K562 (cell line): Measurements from ENCODE around the gene FAM204A. TPM values are rescaled to one million over a fixed set of nuclear protein-coding genes. Genes with fewer than 3 reads are reported as not detected.

Experiments used
- ATAC-seq: fragments of 200-7000 bp; cut with Tn5 transposase; 3 replicates; pipeline ENCODE4 v1.9.1; 2020; ENCODE audit warnings: moderate library complexity
- BruUV-seq: library from RNA; stranded (reverse); fragments of 400-500 nt; replicated peaks from 2 replicates; lab custom pipeline; 2021; lab: Mats Ljungman, UMichigan
- CTCF ChIA-PET: fragments of 300-600 bp; formaldehyde crosslinking; extraction: SDS; loops from one replicate; lab custom pipeline; 2021; ENCODE audit warnings: low intra/inter-chr PET ratio; lab: Yijun Ruan, JAX
- POLR2A ChIA-PET: fragments of 300-600, 350-650 bp; sonication (Branson Sonifier 250); formaldehyde crosslinking; extraction: SDS; loops from one replicate; lab custom pipeline; 2021; ENCODE audit warnings: antibody characterized with exemption, inconsistent platforms; lab: Yijun Ruan, JAX
- DNase-seq, 4 experiments: peaks; one replicate each; pipeline versions ENCODE4 v3.0.0 to v3.0.0-alpha.2; 2011 to 2018; ENCODE audit warnings: low spot score in 3 of 4, mixed read lengths in 3 of 4; ENCODE audit errors: extremely low read depth in 1 of 4
- FAIRE-seq: peaks from 2 replicates; lab custom pipeline; 2011; peaks lifted over from hg19 to GRCh38; lab: Jason Lieb, UNC
- H2AFZ ChIP-seq: 2 replicates; pipeline ENCODE4 v1.6.0; 2011; ENCODE audit warnings: low read depth, low read length, control low read depth, inconsistent platforms
- H3K27ac ChIP-seq: fragments of 200-600 bp; 3 replicates; pipeline ENCODE4 v1.8.0; 2011; ENCODE audit warnings: low read depth, mild to moderate bottlenecking, control low read depth, inconsistent platforms, low read length, moderate library complexity, mixed read lengths; ENCODE audit errors: extremely low read depth
- H3K27me3 ChIP-seq, 2 experiments: fragments of 300-600 bp in 1 of 2; 2 replicates in 1 of 2; 3 replicates in 1 of 2; pipeline versions ENCODE4 v1.6.0 to v1.8.0; 2011; ENCODE audit warnings: inconsistent platforms in 2 of 2, low read length in 2 of 2, mild to moderate bottlenecking in 1 of 2, mixed read lengths in 1 of 2, moderate library complexity in 1 of 2; ENCODE audit not compliant: control insufficient read depth in 2 of 2, insufficient read depth in 2 of 2
- H3K36me3 ChIP-seq: fragments of 300-600 bp; 3 replicates; pipeline ENCODE4 v1.8.0; 2011; ENCODE audit warnings: mild to moderate bottlenecking, low read length, inconsistent platforms; ENCODE audit not compliant: control insufficient read depth, insufficient read depth
- H3K4me1 ChIP-seq, 2 experiments: fragments of 200-600 bp in 1 of 2; replicated peaks in 1 of 2; 2 replicates in 1 of 2; 3 replicates in 1 of 2; pipeline versions ENCODE4 v1.5.1 to v1.8.0; 2011; ENCODE audit warnings: inconsistent platforms in 2 of 2, low read length in 2 of 2, mild to moderate bottlenecking in 1 of 2, mixed read lengths in 1 of 2, moderate library complexity in 1 of 2; ENCODE audit not compliant: control insufficient read depth in 2 of 2, insufficient read depth in 2 of 2
- H3K4me2 ChIP-seq: 2 replicates; pipeline ENCODE4 v1.6.1; 2011; ENCODE audit warnings: low read length, control low read depth, inconsistent platforms, mixed read lengths; ENCODE audit not compliant: insufficient read depth
- H3K4me3 ChIP-seq: fragments of 200-600 bp; sonication (generic), shearing (Covaris generic); 2 replicates; pipeline ENCODE4 v1.5.1; 2016; ENCODE audit warnings: control low read depth, inconsistent platforms
- H3K79me2 ChIP-seq: fragments of 200-600 bp; 3 replicates; pipeline ENCODE4 v1.8.0; 2011; ENCODE audit warnings: low read length, inconsistent platforms; ENCODE audit not compliant: control insufficient read depth, insufficient read depth
- H3K9ac ChIP-seq, 2 experiments: 2 replicates each; pipeline versions ENCODE4 v1.6.0 to v1.6.1; 2011; ENCODE audit warnings: low read depth in 2 of 2, low read length in 2 of 2, control low read depth in 1 of 2, inconsistent platforms in 1 of 2, mild to moderate bottlenecking in 1 of 2, mixed read lengths in 1 of 2; ENCODE audit not compliant: insufficient read depth in 1 of 2
- H3K9me1 ChIP-seq: one replicate; pipeline ENCODE4 v1.6.0; 2011; ENCODE audit warnings: inconsistent platforms, mild to moderate bottlenecking, low read length, moderate library complexity; ENCODE audit not compliant: control insufficient read depth, insufficient read depth
- H3K9me3 ChIP-seq: replicated peaks from 2 replicates; pipeline ENCODE4 v1.5.1; 2011; ENCODE audit warnings: low read depth, low read length, inconsistent platforms; ENCODE audit not compliant: control insufficient read depth, insufficient read depth
- H4K20me1 ChIP-seq: replicated peaks from 2 replicates; pipeline ENCODE4 v1.6.1; 2011; ENCODE audit warnings: low read length, inconsistent platforms, mixed read lengths; ENCODE audit not compliant: control insufficient read depth, insufficient read depth
- ARID2 ChIP-seq: fragments of 450-650 bp; IDR thresholded peaks from 2 replicates; pipeline ENCODE4 v1.6.1; 2017; ENCODE audit warnings: antibody characterized with exemption, mild to moderate bottlenecking
- BRD9 ChIP-seq: fragments of 450-650 bp; IDR thresholded peaks from 2 replicates; pipeline ENCODE4 v1.6.1; 2018; ENCODE audit warnings: low read depth; ENCODE audit not compliant: partially characterized antibody
- CREBBP ChIP-seq: IDR thresholded peaks from one replicate; pipeline ENCODE4 v1.6.1; 2012; ENCODE audit warnings: low read depth, mild to moderate bottlenecking, control low read depth, inconsistent platforms, low read length
- ESRRB ChIP-seq: fragments of 250-450 bp; sonication (Bioruptor Pico); IDR thresholded peaks from 2 replicates; pipeline ENCODE4 v1.5.0; 2020; ENCODE audit warnings: mild to moderate bottlenecking, moderate library complexity, borderline replicate concordance
- HMG20B ChIP-seq: fragments of 250-450 bp; sonication (Bioruptor Pico); IDR thresholded peaks from 2 replicates; pipeline ENCODE4 v1.5.0; 2021; ENCODE audit warnings: mild to moderate bottlenecking
- HNRNPUL1 ChIP-seq: fragments of 200-400 bp; formaldehyde crosslinking; IDR thresholded peaks from 2 replicates; pipeline ENCODE4 v1.6.1; 2017; ENCODE audit warnings: low read length
- MAFF ChIP-seq: IDR thresholded peaks from 2 replicates; pipeline ENCODE4 v1.6.1; 2012; ENCODE audit warnings: low read length, improper control_type of control experiment
- MCM5 ChIP-seq: fragments of 450-650 bp; IDR thresholded peaks from 2 replicates; pipeline ENCODE4 v1.6.1; 2016; ENCODE audit warnings: low read depth
- NUFIP1 ChIP-seq: fragments of 450-650 bp; IDR thresholded peaks from 2 replicates; pipeline ENCODE4 v1.6.1; 2018; ENCODE audit not compliant: partially characterized antibody
- POU5F1 ChIP-seq: fragments of 150-350 bp; IDR thresholded peaks from 2 replicates; pipeline ENCODE4 v1.6.1; 2014; ENCODE audit warnings: borderline replicate concordance, low read length, low read depth, mild to moderate bottlenecking; ENCODE audit not compliant: partially characterized antibody
- TRIM24 ChIP-seq, 2 experiments: fragments of 450-650 bp; IDR thresholded peaks; 2 replicates each; pipeline ENCODE4 v1.6.1; 2016
- ZNF140 ChIP-seq: fragments of 250-450 bp; sonication (Bioruptor Pico); IDR thresholded peaks from 2 replicates; pipeline ENCODE4 v1.8.0; 2021; ENCODE audit warnings: moderate library complexity, mild to moderate bottlenecking, inconsistent platforms
- ZNF239 ChIP-seq: fragments of 250-450 bp; sonication (Bioruptor Pico); IDR thresholded peaks from 2 replicates; pipeline ENCODE4 v1.4.0; 2020; ENCODE audit warnings: mild to moderate bottlenecking
- WGBS: fragments of 100-300 bp; shearing (Covaris generic); methylation state at CpG from one replicate; pipeline ENCODE4 v1.1.6; 2016; ENCODE audit warnings: low coverage, mixed read lengths; ENCODE audit not compliant: insufficient coverage; ENCODE audit errors: missing lambda C conversion rate; 5-methylcytosine and 5-hydroxymethylcytosine counted together
- in situ Hi-C: fragments of 300-500 bp; cut with MboI; formaldehyde crosslinking; loops from 4 replicates; pipeline ENCODE4 v1.15.0; 2018; ENCODE audit warnings: inconsistent platforms, mixed read lengths
- intact Hi-C: fragments of 100-400 bp; cut with micrococcal nuclease; formaldehyde crosslinking; loops from 2 replicates; pipeline ENCODE4 v1.14.2; 2022
- polyA plus RNA-seq, 8 experiments: library from polyadenylated mRNA; depleted of rRNA in 4 of 8; stranded (reverse) in 5 of 8; unstranded in 3 of 8; fragments of >200 nt; fragmentation: Nextera tagmentation in 2 of 8; fragmentation: Illumina TruSeq in 1 of 8; extraction: Ambion mirVana in 2 of 8; extraction: Trizol in 1 of 8; gene quantifications; 2 replicates each; pipeline versions ENCODE4 v1.2.1 to v1.2.3, GENCODE V29; 2011 to 2014; ENCODE audit warnings: inconsistent platforms in 1 of 8, missing spikeins in 1 of 8
- total RNA-seq, 7 experiments: library from RNA; depleted of rRNA in 6 of 7; stranded (reverse); fragments of >200 nt in 6 of 7; fragmentation: Illumina TruSeq in 2 of 7; extraction: Trizol in 2 of 7; gene quantifications; 2 replicates each; pipeline versions ENCODE4 v1.2.1 to v1.2.3, GENCODE V29; 2011 to 2021; ENCODE audit warnings: low replicate concordance in 1 of 7
- TF ChIP-seq, protein P1 (sequence below): fragments of 250-450 bp; sonication (Bioruptor Pico); IDR thresholded peaks from 2 replicates; pipeline ENCODE4 v1.5.0; 2021; ENCODE audit warnings: mild to moderate bottlenecking, moderate library complexity
- TF ChIP-seq, protein P2 (sequence below): sonication (generic); formaldehyde crosslinking; IDR thresholded peaks from 2 replicates; pipeline ENCODE4 v1.8.1; 2022; ENCODE audit warnings: missing genetic modification reagents

Gene FAM204A
- total and polyA plus RNA-seq, 9 of the 15 experiments (the other 6 are each of a cell fraction or from before 2014, with no cell fraction given), result 29.0 to 64.5 (median 44.9) TPM

DNA sequence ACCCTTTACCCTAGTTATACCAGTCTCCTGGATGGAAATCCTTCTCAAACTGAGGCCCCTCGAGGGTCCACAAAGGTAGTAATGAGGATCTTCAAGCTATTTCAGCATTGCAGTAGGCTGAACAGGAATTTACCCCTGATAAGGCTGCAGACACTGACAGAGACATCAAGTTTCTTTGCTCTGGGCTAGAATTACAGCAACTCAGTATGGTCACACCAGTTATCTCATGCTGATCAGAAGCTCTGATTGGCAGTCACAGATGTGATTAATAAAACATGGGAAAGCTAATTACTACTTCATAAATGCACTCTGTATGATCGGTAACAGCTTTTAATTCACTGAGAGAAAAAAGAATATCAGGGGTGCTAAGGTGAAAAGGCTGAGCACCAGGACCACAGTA, 30.6 kb downstream of the FAM204A start (continued):
- TF ChIP-seq, protein P1, sequence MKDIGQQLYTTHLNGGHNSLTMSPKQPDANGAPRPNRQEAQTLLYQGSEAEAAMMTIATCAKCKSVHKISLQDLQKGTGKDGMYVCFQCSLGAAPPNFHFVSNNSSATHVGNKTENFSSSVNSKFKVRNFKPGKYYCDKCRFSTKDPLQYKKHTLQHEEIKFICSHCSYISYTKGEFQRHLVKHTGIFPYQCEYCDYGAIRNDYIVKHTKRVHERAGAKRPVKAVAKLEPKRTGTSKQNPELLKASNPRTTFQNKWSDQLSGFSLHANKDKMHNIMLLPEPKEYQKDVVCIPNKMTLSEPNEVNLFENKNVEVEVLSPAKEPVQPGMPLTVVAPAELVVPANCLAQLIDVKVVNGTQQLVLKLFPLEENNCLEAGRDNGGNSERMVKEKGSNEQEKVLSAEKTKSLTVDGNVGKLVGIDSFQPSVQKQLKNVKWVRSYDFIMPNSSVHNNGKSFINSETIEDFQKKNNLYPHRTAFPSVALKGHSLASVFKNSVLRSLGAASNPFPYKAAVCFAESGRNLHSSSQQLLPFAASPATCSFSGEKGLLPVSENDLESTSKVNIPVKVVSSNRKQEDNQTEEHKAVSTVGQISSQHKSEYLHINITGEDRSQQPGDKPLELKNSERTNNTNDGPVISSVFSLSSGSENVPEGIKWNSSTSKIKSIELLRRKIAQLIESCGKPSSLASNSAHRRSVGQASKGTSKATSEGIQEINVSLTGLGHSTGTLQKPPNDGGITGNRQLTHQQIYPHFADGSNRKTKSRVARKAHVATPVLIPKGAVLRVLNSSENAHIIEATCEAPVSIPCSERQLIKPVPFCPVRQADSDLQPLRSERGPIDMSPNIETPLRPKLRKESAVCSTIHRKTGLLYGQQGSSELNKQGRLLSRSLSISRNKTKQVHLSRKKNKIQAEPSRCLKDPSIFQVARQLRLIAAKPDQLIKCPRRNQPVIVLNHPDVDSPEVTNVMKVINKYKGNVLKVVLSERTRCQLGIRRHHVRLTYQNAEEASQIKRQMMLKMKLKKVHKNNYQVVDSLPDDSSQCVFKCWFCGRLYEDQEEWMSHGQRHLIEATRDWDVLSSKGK (CRISPR knock-in tag), result no peak
- no peak for TF ChIP-seq HNRNPUL1
- no peak for TF ChIP-seq TRIM24 (IDR thresholded peaks at IDR 0.05)
- TF ChIP-seq ZNF140, result no peak
- no peak for TF ChIP-seq NUFIP1
- TF ChIP-seq MAFF, result no peak
- TF ChIP-seq MCM5, result no peak
- no peak for TF ChIP-seq ARID2

DNA sequence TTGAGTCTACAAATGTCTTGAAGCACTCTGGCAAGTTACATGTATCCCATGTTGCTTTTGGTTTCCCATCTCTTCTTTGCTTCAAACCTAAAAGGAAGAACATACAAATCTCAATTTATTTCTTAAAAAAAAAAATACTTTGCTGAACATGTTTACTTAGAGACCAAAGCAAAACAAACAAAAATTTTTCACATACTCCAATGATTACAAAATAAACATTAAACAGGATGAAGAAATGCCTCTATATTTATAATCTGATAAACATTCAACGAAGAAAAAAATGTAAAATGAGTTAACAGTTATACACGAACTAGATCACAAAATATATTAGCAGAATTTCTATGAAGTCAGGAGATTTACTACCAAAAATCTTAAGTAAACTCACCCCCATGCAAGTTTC, 31.3 kb downstream of the FAM204A start:
- H3K79me2 ChIP-seq, result no peaks in the 10 kb centered on the region
- no peaks in the 10 kb centered on the region for H4K20me1 ChIP-seq
- H3K9me3 ChIP-seq, result no peaks in the 10 kb centered on the region
- in situ Hi-C loops, result no loop called here
- H3K4me3 ChIP-seq, result no peak overlapping the region
- ATAC-seq (no peak), FAIRE-seq (no peak), DNase-seq (no peak)
- no peaks in the 10 kb centered on the region for H3K27me3 ChIP-seq
- 58% methylated on average over 2 of the region's 2 CpGs for WGBS
- ChIA-PET CTCF (no interaction called here), POLR2A (no interaction called here)
- H3K27ac ChIP-seq, result no peak overlapping the region
- H3K9ac ChIP-seq, result no peak overlapping the region
- peaks cover 40% of the 10 kb centered on the region; the same call in 2 of the 3 replicates for H3K36me3 ChIP-seq
- no peaks in the 10 kb centered on the region for H3K9me1 ChIP-seq
- H3K4me1 ChIP-seq, result no peaks in the 10 kb centered on the region
- BruUV-seq, result no TSS peak
- H2AFZ ChIP-seq, result no peak overlapping the region
- intact Hi-C loops, result loop anchor here (10.0 kb wide), 1 partner anchor 234 kb away; no protein-coding TSS in a partner anchor
- no peak overlapping the region for H3K4me2 ChIP-seq
- no peak for TF ChIP-seq HMG20B (CRISPR knock-in tag)
- TF ChIP-seq, protein P2, sequence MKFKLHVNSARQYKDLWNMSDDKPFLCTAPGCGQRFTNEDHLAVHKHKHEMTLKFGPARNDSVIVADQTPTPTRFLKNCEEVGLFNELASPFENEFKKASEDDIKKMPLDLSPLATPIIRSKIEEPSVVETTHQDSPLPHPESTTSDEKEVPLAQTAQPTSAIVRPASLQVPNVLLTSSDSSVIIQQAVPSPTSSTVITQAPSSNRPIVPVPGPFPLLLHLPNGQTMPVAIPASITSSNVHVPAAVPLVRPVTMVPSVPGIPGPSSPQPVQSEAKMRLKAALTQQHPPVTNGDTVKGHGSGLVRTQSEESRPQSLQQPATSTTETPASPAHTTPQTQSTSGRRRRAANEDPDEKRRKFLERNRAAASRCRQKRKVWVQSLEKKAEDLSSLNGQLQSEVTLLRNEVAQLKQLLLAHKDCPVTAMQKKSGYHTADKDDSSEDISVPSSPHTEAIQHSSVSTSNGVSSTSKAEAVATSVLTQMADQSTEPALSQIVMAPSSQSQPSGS, result no peak
- TF ChIP-seq BRD9, result no peak
- no peak for TF ChIP-seq CREBBP
- TF ChIP-seq POU5F1, result no peak
- TF ChIP-seq ESRRB (CRISPR knock-in tag), result no peak
- TF ChIP-seq ZNF239 (CRISPR knock-in tag), result no peak
